Glutamatergic neuron (in vitro differentiated cells): Measurements from ENCODE around the gene MAP2K2. TPM values are rescaled to one million over a fixed set of nuclear protein-coding genes. Genes with fewer than 3 reads are reported as not detected.
"Not testable (repeated sequence)": the region's sequence is repeated elsewhere in the genome, so short reads cannot be mapped to it uniquely, and the experiment has no call there.

Experiments used
- DNase-seq: peaks from one replicate; pipeline ENCODE4 v3.0.0; 2022
- H3K27ac Mint-ChIP-seq: one replicate; pipeline ENCODE4 v1.8.0; 2020; ENCODE audit warnings: mild to moderate bottlenecking, mixed read lengths, inconsistent platforms; ENCODE audit not compliant: unreplicated experiment
- H3K27me3 Mint-ChIP-seq: one replicate; pipeline ENCODE4 v1.8.0; 2020; ENCODE audit warnings: mild to moderate bottlenecking, moderate library complexity, mixed read lengths, inconsistent platforms; ENCODE audit not compliant: unreplicated experiment
- H3K36me3 Mint-ChIP-seq: one replicate; pipeline ENCODE4 v1.8.0; 2020; ENCODE audit warnings: mild to moderate bottlenecking, mixed read lengths, inconsistent platforms; ENCODE audit not compliant: unreplicated experiment
- H3K4me1 Mint-ChIP-seq: one replicate; pipeline ENCODE4 v1.8.0; 2020; ENCODE audit warnings: mild to moderate bottlenecking, low read depth, mixed read lengths, inconsistent platforms; ENCODE audit not compliant: unreplicated experiment
- H3K4me3 Mint-ChIP-seq: one replicate; pipeline ENCODE4 v1.8.0; 2020; ENCODE audit warnings: mild to moderate bottlenecking, mixed read lengths, inconsistent platforms; ENCODE audit not compliant: unreplicated experiment
- H3K9me3 Mint-ChIP-seq: one replicate; pipeline ENCODE4 v1.8.0; 2020; ENCODE audit warnings: mild to moderate bottlenecking, moderate library complexity, mixed read lengths, inconsistent platforms; ENCODE audit not compliant: unreplicated experiment
- CTCF ChIP-seq: fragments of 200-600 bp; sonication (generic); IDR thresholded peaks from one replicate; pipeline ENCODE4 v1.5.0; 2021; ENCODE audit not compliant: partially characterized antibody, unreplicated experiment
- total RNA-seq: library from RNA; stranded (reverse); fragmentation: NEBNext Ultra II Directional; extraction: Animal tissue kit (Norgen Biotek cat#: 25700); gene quantifications from one replicate; pipeline ENCODE4 v1.2.1, GENCODE V29; 2021; ENCODE audit not compliant: unreplicated experiment

Gene MAP2K2
- total RNA-seq, 1 donor from 2014 or later, result 148 TPM

DNA sequence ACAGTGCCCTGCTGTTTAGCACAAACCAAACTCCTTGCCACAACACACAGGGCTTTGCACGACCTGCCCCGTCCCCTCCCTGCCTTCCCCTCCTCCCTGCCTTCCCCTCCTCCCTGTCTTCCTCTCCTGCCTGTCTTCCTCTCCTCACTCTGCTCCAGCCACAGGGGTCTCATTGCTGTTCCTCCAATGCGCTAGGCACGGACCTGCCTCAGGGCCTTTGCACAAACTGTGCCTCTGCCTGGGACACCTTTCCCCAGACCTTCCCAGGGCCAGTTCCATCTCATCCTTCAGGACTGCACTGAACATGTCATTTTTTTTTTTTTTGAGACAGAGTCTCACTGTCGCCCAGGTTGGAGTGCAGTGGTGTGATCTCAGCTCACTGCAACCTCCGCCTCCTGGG, 27.7 kb upstream of the MAP2K2 start:
- H3K4me3 Mint-ChIP-seq, result no peak overlapping the region
- peaks cover 4% of the 10 kb centered on the region for H3K27me3 Mint-ChIP-seq
- no peak overlapping the region for H3K27ac Mint-ChIP-seq

GRCh38 chr19:4149518-4150288, 25.8 kb upstream of the MAP2K2 start:
- Mint-ChIP-seq H3K9me3 (peaks cover 3% of the 10 kb centered on the region), H3K27me3 (peaks cover 4% of the 10 kb centered on the region), H3K36me3 (no peaks in the 10 kb centered on the region), H3K4me3 (no peak overlapping the region), H3K27ac (peak overlapping the region; percentile 48), H3K4me1 (no peaks in the 10 kb centered on the region)
- no peak for DNase-seq
- no peak for TF ChIP-seq CTCF

More for the DNA sequence above, 27.7 kb upstream of the MAP2K2 start:
- no peak for TF ChIP-seq CTCF
- Mint-ChIP-seq H3K9me3 (peaks cover 6% of the 10 kb centered on the region), H3K4me1 (no peaks in the 10 kb centered on the region), H3K36me3 (no peaks in the 10 kb centered on the region)
- DNase-seq, result no peak

DNA sequence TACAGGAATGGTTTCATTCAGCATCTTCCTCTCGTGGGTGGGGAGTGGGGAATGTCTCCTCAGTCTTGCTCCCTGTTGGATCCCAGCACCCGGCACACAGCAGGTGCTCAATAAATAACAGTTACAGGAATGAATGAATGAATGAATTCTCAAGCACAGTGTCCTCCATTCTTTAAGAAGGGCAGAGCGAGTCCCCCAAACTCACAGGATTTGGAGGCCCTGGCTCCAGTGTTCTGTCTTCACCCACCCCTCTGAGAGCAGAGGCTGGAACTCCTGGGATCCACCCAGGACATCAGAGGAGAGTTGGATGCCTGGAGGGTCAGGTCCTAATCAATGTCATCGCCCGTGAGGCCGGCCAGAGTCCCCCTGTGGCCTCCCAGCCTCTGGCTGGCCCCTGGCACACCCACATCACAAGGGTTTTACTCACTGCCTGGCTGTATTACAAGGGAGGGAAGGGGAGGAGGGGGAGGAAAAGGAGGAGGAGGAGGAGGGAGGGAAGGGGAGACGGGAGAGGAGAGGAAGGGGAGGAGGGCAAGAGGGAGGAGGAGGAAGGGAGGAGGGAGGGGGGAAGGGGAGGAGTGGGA, 20.8 kb upstream of the MAP2K2 start:
- DNase-seq, result no peak
- H3K36me3 Mint-ChIP-seq, result no peaks in the 10 kb centered on the region
- no peaks in the 10 kb centered on the region for H3K4me1 Mint-ChIP-seq
- no peak overlapping the region for H3K4me3 Mint-ChIP-seq
- no peak for TF ChIP-seq CTCF
- H3K27ac Mint-ChIP-seq, result no peak overlapping the region
- H3K27me3 Mint-ChIP-seq, result peaks cover 3% of the 10 kb centered on the region
- H3K9me3 Mint-ChIP-seq, result peaks cover 6% of the 10 kb centered on the region

GRCh38 chr19:4142916-4143315, 19.0 kb upstream of the MAP2K2 start:
- not testable (repeated sequence) for H3K4me1 Mint-ChIP-seq, H3K27ac Mint-ChIP-seq, H3K4me3 Mint-ChIP-seq, H3K27me3 Mint-ChIP-seq, H3K36me3 Mint-ChIP-seq, DNase-seq, H3K9me3 Mint-ChIP-seq

- H3K4me1 Mint-ChIP-seq, result no peaks in the 10 kb centered on the region
- peak; percentile 49 for DNase-seq
- peaks cover 2% of the 10 kb centered on the region for H3K27me3 Mint-ChIP-seq
- H3K4me3 Mint-ChIP-seq, result no peak overlapping the region
- peaks cover 4% of the 10 kb centered on the region for H3K9me3 Mint-ChIP-seq
- no peak overlapping the region for H3K27ac Mint-ChIP-seq
- TF ChIP-seq CTCF, result no peak
- no peaks in the 10 kb centered on the region for H3K36me3 Mint-ChIP-seq
Measured at GRCh38 chr19:4140237-4140711, 16.4 kb upstream of the MAP2K2 start.
